ENCODE data around the gene CAVIN2.

- TF ChIP-seq CTCF (IDR thresholded peaks at IDR 0.05; ENCODE audit: low read depth, low read length, poor library complexity, severe bottlenecking) (no peak), EZH2phosphoT487 (IDR thresholded peaks at IDR 0.05; ENCODE audit: borderline replicate concordance, low read length) (no peak)
Observed at GRCh38 chr2:191862156-191862775, 15.4 kb upstream of the CAVIN2 start.
